GM18526 (cell line): ENCODE results near the gene EXD3.

ENCODE experiments used
- POLR2A ChIP-seq: IDR thresholded peaks from 3 replicates; pipeline ENCODE4 v1.6.1; 2011; ENCODE audit not compliant: insufficient read length; ENCODE audit errors: extremely low read depth

The EXD3 gene

GRCh38 chr9:137439158-137439714 is 16.3 kb upstream of the EXD3 start:
- TF ChIP-seq POLR2A = no peak

- TF ChIP-seq POLR2A = no peak
Measured at GRCh38 chr9:137438591-137439157, 15.7 kb upstream of the EXD3 start.

GRCh38 chr9:137437691-137438590 is 15.0 kb upstream of the EXD3 start:
- TF ChIP-seq POLR2A = no peak

DNA sequence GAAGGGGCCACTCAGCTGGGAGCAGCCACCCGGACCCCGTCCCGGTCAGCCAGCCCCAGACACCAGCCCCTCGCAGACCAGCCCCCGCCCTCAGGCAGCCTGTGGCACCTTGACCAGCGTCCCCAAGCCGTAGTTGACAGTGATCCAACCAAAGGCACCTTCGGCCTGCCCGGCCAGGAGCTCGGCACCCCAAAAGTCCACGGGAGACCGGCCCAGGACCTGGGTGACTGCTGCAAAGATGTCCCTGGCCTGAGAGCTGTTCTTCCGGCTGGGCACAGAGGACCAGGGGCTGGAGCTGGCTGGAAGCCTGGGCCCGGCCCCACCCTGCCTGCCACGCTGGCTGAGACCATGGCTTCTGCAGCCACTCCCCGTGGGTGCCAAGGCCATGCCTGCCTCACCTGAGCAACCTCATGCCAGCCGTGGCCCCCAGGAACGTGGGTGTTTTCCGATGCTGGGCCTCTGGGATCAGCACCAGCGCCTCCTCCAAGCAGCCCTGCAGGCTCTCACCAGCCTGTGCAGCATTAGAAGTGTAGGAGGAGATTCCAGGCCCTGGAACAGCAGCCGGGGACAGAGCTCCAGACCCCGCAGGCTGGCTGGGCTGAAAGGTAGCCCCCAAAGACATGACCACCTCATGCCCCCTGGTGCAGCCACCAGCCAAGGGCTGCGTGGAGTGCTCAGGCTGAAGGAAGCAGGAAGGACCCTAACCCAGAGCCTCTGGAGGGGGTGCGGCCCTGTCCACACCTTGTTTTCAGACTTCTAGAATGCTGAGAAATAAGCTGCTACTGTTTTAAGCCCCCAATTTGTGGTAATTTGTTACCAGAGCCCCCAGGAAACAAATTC is 14.0 kb upstream of the EXD3 start:
- TF ChIP-seq POLR2A = no peak

- no peak for TF ChIP-seq POLR2A
Measured at GRCh38 chr9:137435980-137436760, 13.2 kb upstream of the EXD3 start.

GRCh38 chr9:137435381-137435891 is 12.5 kb upstream of the EXD3 start:
- TF ChIP-seq POLR2A = no peak

GRCh38 chr9:137434498-137435380 is 11.8 kb upstream of the EXD3 start:
- TF ChIP-seq POLR2A = no peak

GRCh38 chr9:137433916-137434431 is 11.0 kb upstream of the EXD3 start:
- TF ChIP-seq POLR2A = no peak

DNA sequence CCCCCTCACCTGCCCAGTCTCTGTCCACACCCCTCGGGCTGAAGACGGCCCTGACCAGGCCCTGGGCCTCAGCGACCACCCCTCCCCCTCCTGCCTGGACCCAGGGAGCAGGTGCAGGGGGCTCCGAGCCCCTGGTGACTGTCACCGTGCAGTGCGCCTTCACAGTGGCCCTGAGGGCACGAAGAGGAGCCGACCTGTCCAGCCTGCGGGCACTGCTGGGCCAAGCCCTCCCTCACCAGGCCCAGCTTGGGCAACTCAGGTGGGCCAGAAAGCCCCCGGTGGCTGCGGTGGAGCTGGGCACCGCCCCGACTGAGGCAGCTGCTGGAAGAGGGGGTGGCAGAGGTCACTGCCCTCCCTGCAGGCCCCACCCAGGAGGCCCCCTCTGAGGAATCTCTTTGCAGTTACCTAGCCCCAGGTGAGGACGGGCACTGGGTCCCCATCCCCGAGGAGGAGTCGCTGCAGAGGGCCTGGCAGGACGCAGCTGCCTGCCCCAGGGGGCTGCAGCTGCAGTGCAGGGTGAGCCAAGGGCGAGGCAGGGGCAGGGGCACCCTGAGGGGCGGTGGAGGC is 10.5 kb upstream of the EXD3 start:
- TF ChIP-seq POLR2A = no peak

GRCh38 chr9:137432687-137433348 is 9.9 kb upstream of the EXD3 start:
- no peak for TF ChIP-seq POLR2A

GRCh38 chr9:137431416-137431931 is 8.5 kb upstream of the EXD3 start:
- no peak for TF ChIP-seq POLR2A

DNA sequence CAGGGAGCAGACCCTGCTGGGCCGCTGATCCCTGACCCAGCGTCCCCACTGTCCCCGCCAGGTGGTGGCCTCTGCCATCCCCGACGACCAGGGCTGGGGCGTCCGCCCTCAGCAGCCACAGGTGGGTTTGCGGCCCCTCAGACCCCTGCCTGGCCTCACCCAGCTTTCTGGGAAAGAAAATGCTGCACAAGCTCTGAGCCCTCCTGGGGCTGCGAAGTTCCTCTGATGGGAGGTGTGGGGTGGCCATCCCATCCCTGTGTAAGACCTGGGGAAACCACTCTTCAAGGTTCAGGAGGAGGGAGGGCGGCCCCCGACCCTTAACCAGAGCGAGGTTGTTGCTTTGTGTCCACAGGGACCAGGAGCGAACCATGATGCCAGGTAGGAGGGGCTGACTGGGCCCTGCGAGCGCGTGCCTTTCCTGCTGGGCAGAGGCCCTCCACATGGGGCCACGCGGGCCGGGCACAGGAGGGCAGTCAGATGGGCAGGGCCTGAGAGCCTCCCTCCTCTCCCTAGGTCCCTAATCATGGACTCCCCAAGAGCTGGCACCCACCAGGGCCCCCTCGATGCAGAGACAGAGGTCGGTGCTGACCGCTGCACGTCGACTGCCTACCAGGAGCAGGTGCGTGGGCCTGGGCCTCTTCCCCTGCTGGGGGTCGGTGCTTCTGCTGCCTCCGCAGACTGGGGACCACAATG is 7.9 kb upstream of the EXD3 start:
- TF ChIP-seq POLR2A = no peak
